ENCODE measurements around the gene GLIPR2. TPM values are rescaled to one million over a fixed set of nuclear protein-coding genes. Genes with fewer than 3 reads are reported as not detected.
"Not testable (repeated sequence)": the region's sequence is repeated elsewhere in the genome, so short reads cannot be mapped to it uniquely, and the experiment has no call there.

The GLIPR2 gene
- total and polyA plus RNA-seq, 2 of the 4 experiments (the other 2 are of a cell fraction) = 35.8 to 43.3 TPM

- H3K27ac ChIP-seq (ENCODE audit: insufficient read depth, low read length); dilution Hi-C loops (cut with HindIII; ENCODE audit: low sequenced_read_pairs, unreplicated experiment); H3K18ac ChIP-seq (ENCODE audit: low read depth, low read length); H3K4ac ChIP-seq (ENCODE audit: low read depth, low read length); in situ Hi-C loops (cut with MboI; ENCODE audit: low sequenced_read_pairs); H3K4me2 ChIP-seq (ENCODE audit: low read depth, low read length); H3K23ac ChIP-seq (ENCODE audit: low read depth, low read length); H2BK5ac ChIP-seq (ENCODE audit: low read depth, low read length, poor library complexity, severe bottlenecking); DNase-seq; H2AK9ac ChIP-seq (replicated peaks; ENCODE audit: low read depth, low read length, poor library complexity); H4K5ac ChIP-seq (ENCODE audit: low read depth, low read length); CTCF ChIA-PET; H2BK20ac ChIP-seq (ENCODE audit: low read depth, low read length); H3K27me3 ChIP-seq (ENCODE audit: control insufficient read depth, insufficient read depth, low read length); H3K56ac ChIP-seq (ENCODE audit: extremely low read depth, insufficient read depth, low read length); H4K91ac ChIP-seq (ENCODE audit: insufficient read depth, low read depth, low read length); H3K14ac ChIP-seq (replicated peaks; ENCODE audit: low read depth, low read length); H2AK5ac ChIP-seq (ENCODE audit: low read depth, low read length); H2BK120ac ChIP-seq (ENCODE audit: low read depth, low read length); H4K8ac ChIP-seq (ENCODE audit: low read depth in 2 of 2, low read length in 2 of 2); intact Hi-C loops (cut with micrococcal nuclease); POLR2A ChIA-PET (ENCODE audit: unreplicated experiment); ATAC-seq (ENCODE audit: low read depth); H3K4me3 ChIP-seq (ENCODE audit: insufficient read depth, low read depth, low read length); H2BK15ac ChIP-seq (ENCODE audit: low read depth, low read length); BruUV-seq (replicated peaks); H3K9ac ChIP-seq (ENCODE audit: low read depth, low read length); H4K20me1 ChIP-seq (ENCODE audit: insufficient read depth, low read length); H3K9me1 ChIP-seq (ENCODE audit: insufficient read depth, low read length); H3K9me3 ChIP-seq (ENCODE audit: control insufficient read depth, insufficient read depth, low read length); H2AFZ ChIP-seq (replicated peaks; ENCODE audit: low read length, poor library complexity): not testable (repeated sequence)
- Histone ChIP-seq H3K4me1 (ENCODE audit: control insufficient read depth, insufficient read depth, low read length) (peaks cover 13% of the 10 kb centered on the region), H3K36me3 (ENCODE audit: control insufficient read depth, insufficient read depth, low read length) (peaks cover 31% of the 10 kb centered on the region), H3K79me1 (ENCODE audit: low read depth in 1 of 2, low read length in 2 of 2) (peaks cover 29 to 34% of the 10 kb centered on the region in 2 experiments)
Measured at GRCh38 chr9:36087054-36087453, 49.5 kb upstream of the GLIPR2 start.
